C4-2B (cell line): ENCODE measurements around the gene RAPGEF1.

ENCODE experiments used
- H3K27ac ChIP-seq: fragments of 450-650 bp; 2 replicates; pipeline ENCODE4 v1.5.1; 2017
- ZFX ChIP-seq: fragments of 450-650 bp; IDR thresholded peaks from 2 replicates; pipeline ENCODE4 v1.6.1; 2017
- TF ChIP-seq, protein P1 (sequence below): fragments of 450-650 bp; conservative IDR thresholded peaks from 2 replicates; pipeline ENCODE4 v1.5.1; 2017; ENCODE audit warnings: mild to moderate bottlenecking

The RAPGEF1 gene

GRCh38 chr9:131740898-131741297 lies 1.0 kb upstream of the RAPGEF1 start:
- TF ChIP-seq, protein P1, sequence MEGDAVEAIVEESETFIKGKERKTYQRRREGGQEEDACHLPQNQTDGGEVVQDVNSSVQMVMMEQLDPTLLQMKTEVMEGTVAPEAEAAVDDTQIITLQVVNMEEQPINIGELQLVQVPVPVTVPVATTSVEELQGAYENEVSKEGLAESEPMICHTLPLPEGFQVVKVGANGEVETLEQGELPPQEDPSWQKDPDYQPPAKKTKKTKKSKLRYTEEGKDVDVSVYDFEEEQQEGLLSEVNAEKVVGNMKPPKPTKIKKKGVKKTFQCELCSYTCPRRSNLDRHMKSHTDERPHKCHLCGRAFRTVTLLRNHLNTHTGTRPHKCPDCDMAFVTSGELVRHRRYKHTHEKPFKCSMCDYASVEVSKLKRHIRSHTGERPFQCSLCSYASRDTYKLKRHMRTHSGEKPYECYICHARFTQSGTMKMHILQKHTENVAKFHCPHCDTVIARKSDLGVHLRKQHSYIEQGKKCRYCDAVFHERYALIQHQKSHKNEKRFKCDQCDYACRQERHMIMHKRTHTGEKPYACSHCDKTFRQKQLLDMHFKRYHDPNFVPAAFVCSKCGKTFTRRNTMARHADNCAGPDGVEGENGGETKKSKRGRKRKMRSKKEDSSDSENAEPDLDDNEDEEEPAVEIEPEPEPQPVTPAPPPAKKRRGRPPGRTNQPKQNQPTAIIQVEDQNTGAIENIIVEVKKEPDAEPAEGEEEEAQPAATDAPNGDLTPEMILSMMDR: no peak
- TF ChIP-seq ZFX: no peak
- H3K27ac ChIP-seq: no peak overlapping the region

DNA sequence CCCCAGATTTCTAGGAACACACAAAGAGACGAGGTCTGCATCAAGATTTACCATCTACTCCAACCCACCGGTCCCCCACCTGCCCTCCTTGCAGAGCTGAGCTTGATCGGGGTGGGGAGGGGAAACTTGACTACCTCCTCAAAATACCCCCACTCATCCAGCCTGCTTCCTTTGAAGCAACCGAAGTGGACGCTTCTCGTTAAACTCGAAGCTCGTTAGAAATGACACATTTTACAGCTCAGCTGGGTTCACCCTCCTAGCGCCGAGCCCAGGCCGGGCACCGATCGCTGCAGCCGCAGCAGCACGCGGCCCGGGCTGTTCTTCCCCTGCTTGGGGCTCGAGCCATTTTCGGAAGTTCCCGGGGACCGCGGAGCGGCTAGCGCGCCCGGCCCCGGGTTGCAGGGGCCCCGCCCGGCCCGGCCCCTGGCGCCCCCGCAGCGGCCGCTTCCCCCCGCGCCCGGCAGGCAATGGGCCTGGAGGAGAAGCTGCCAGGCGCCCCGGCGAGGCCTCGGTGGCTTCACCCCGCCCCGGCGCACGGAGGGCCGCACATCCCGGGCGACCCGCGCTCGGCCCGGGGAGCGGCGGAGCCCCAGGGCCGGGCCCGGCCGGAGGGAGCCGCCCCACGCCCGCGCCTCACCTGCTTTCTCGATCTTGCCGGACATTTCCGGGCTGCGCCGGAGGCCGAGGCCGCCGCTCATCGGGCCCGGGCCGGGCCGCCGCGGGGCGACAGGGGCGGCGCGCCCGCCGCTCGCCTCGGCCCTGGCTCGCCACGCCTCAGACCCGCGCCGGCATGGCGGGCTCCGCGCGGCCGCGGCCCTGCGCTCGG lies 530 bp downstream of the RAPGEF1 start:
- TF ChIP-seq, protein P1: no peak
- peak; percentile 98 for TF ChIP-seq ZFX
- peak overlapping the region; percentile 58 for H3K27ac ChIP-seq

DNA sequence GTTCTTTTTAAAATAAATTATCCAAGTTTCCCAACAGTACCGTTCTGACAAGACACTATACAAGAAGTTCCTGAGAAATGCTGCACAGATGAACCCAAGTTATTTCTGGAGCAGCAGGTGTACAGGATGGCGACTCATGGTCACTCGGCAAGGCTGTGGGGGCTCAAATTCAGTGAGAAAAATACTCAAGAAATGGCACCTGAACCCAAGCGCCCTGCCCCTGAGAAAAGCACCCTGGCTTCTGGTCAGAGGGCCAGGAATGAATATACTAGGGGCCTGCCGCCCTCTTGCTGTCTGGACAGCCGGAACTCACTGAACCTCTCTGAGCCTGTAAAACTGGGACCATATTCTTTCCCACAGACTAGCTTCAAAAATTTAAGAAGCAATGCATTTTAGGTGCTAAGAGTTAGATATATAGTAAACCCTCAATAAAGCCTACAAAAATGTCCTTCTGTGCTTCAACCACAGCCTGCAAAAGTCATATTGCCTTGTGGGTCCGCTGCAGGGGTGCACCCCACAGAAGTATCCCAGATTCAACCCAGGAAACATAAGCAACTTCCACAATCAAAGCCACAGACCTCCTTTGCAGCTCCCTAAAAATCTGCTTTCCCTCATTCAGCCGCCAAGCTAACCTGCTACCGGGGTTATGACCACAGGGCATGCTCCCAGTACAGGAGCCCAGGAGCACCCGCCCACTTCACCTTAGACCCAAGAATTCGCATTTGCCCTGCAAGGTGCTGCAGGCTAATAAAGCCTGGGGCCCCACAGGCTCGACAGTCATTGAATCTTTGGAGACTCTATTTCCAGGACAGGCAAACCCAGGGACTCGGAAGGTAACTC lies 1.4 kb downstream of the RAPGEF1 start:
- TF ChIP-seq ZFX: no peak
- TF ChIP-seq, protein P1: no peak
- peak overlapping the region; percentile 58 for H3K27ac ChIP-seq

DNA sequence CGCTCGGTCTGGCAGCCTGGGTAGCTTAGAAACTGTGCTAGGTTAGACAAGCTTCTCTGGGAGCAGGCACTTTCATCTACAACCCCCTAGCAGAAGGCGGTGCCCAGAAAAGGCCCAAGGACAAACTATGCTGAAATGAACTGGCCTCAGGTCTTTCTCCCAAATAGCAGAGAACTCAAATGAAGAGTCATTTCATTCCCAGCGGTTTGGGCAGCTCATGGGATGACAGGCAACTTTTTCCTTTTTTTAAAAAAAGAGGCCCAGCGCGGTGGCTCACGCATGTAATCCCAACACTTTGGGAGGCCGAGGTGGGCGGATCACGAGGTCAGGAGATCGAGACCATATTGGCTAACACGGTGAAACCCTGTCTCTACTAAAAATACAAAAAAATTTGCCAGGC lies 2.5 kb downstream of the RAPGEF1 start:
- TF ChIP-seq ZFX: no peak
- TF ChIP-seq, protein P1: no peak

GRCh38 chr9:131736431-131736830 lies 3.4 kb downstream of the RAPGEF1 start:
- TF ChIP-seq, protein P1: no peak
- TF ChIP-seq ZFX: no peak
- H3K27ac ChIP-seq: no peak overlapping the region

More for the DNA sequence above, 2.5 kb downstream of the RAPGEF1 start:
- no peak overlapping the region for H3K27ac ChIP-seq

DNA sequence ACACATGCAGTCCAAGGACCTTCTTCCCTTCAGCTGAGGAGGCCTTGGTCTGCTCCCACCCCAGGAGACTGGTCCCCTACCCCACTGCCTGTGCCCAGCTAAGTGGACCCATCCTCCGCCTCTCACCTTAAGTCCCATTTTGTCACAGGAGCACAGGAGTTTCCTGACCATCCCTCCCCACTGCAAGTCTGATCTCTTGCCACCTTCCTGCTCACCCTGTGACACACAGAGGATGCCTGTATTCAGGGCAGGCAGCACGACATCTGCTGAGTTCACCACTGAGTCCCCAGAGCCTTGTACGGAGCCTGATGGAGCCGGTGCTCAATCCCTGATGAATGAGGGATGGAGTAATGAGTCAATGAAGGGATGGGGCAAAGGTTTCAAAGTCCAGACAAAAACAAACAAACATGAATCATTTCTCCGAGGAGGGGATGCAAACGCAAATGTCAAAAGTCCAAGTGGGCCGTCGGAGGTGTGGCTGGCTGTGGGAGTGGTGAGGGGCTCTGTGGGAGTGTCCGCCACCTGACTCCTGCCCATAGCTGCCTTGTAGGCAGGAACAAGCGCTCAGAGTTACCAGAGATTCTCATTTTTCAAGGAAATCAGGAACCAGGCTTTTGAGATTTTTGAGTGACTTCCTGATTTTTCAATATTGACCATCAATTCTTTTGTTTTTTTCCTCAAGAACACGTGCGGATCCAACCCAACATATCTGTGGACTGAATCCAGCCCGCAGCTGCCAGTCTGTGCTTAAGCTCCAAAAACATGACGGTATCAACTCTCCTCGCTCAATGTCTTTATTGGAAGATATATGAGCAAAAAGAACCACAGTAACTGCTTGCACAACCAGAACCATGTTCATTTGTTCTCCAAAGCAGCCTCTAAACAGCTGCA lies 4.4 kb downstream of the RAPGEF1 start:
- H3K27ac ChIP-seq: no peak overlapping the region
- no peak for TF ChIP-seq ZFX
- TF ChIP-seq, protein P1: no peak
